ENCODE data around the gene AGER.

AGER gene

GRCh38 chr6:32171234-32171633 is 12.8 kb downstream of the AGER start:
- no peak overlapping the region for H3K4me3 ChIP-seq (ENCODE audit: low read depth in 1 of 2, low read length in 2 of 2)
- H3K9me3 ChIP-seq (ENCODE audit: control insufficient read depth in 1 of 2, low read length in 2 of 2): no peaks in the 10 kb centered on the region
- H3K36me3 ChIP-seq (ENCODE audit: control insufficient read depth in 1 of 2, insufficient read depth in 2 of 2, low read length in 2 of 2): peaks cover 14 to 46% of the 10 kb centered on the region in 2 donors
- H3K9ac ChIP-seq (ENCODE audit: low read depth in 1 of 2, low read length in 2 of 2): no peak overlapping the region
- peaks cover 22 to 23% of the 10 kb centered on the region in 2 donors for H3K4me1 ChIP-seq (ENCODE audit: control insufficient read depth in 1 of 2, insufficient read depth in 2 of 2, low read length in 2 of 2)
- H3K27ac ChIP-seq (ENCODE audit: low read depth, low read length): no peak overlapping the region
- H3K27me3 ChIP-seq (ENCODE audit: control insufficient read depth in 1 of 2, insufficient read depth in 2 of 2, low read length in 2 of 2): no peaks in the 10 kb centered on the region

- H3K9ac ChIP-seq (ENCODE audit: low read depth in 1 of 2, low read length in 2 of 2): no peak overlapping the region
- H3K27me3 ChIP-seq (ENCODE audit: control insufficient read depth in 1 of 2, insufficient read depth in 2 of 2, low read length in 2 of 2): no peaks in the 10 kb centered on the region
- H3K9me3 ChIP-seq (ENCODE audit: control insufficient read depth in 1 of 2, low read length in 2 of 2): no peaks in the 10 kb centered on the region
- peaks cover 14 to 49% of the 10 kb centered on the region in 2 donors for H3K36me3 ChIP-seq (ENCODE audit: control insufficient read depth in 1 of 2, insufficient read depth in 2 of 2, low read length in 2 of 2)
- H3K4me1 ChIP-seq (ENCODE audit: control insufficient read depth in 1 of 2, insufficient read depth in 2 of 2, low read length in 2 of 2): peaks cover 18 to 20% of the 10 kb centered on the region in 2 donors
- H3K27ac ChIP-seq (ENCODE audit: low read depth, low read length): no peak overlapping the region
- H3K4me3 ChIP-seq (ENCODE audit: low read depth in 1 of 2, low read length in 2 of 2): no peak overlapping the region
Observed at GRCh38 chr6:32170294-32170693, 13.8 kb downstream of the AGER start.

DNA sequence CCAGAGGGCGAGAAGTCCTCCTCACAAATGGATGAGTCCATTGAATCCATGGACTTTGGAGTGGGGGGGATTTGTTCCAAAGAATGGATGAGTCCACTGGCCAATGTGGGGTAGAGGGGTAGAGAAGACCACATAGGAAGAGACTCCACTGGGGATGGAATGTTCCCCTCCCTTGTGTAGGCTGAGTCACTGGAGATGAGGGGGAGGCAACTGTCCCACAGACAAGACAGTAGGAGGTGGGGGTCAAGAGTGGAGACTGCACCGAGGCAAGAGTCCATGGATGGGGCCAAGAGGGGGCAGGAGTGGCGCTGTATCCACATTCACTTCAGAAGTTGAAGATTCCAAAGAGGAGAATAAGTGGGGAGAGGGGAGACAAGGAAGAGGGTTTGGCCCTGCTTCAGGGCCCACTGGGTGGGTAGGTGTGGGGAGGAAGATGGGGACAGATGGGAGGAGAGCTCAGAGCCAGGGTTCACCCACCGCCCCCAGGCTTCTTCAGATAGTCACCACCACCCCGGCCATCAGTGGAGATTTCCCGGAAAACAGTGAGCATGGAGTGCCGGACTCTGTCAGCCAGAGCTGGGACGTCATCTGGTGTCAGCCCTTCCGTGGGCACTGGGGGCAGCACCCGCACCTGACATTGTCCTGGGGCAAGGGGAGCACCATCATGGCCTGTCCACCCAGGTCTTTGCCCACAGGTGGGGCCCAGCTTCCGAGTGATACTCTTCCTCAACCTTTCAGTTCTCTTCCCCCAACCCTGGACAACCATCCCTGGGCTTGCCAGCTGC is 15.1 kb downstream of the AGER start:
- H3K9ac ChIP-seq (ENCODE audit: low read depth in 1 of 2, low read length in 2 of 2): no peak overlapping the region
- no peaks in the 10 kb centered on the region for H3K9me3 ChIP-seq (ENCODE audit: control insufficient read depth in 1 of 2, low read length in 2 of 2)
- H3K27me3 ChIP-seq (ENCODE audit: control insufficient read depth in 1 of 2, insufficient read depth in 2 of 2, low read length in 2 of 2): no peaks in the 10 kb centered on the region
- peaks cover 14 to 49% of the 10 kb centered on the region in 2 donors for H3K36me3 ChIP-seq (ENCODE audit: control insufficient read depth in 1 of 2, insufficient read depth in 2 of 2, low read length in 2 of 2)
- H3K4me3 ChIP-seq (ENCODE audit: low read depth in 1 of 2, low read length in 2 of 2): no peak overlapping the region
- H3K27ac ChIP-seq (ENCODE audit: low read depth, low read length): no peak overlapping the region
- H3K4me1 ChIP-seq (ENCODE audit: control insufficient read depth in 1 of 2, insufficient read depth in 2 of 2, low read length in 2 of 2): peaks cover 6 to 9% of the 10 kb centered on the region in 2 donors

- Histone ChIP-seq H3K27ac (ENCODE audit: low read depth, low read length) (no peak overlapping the region), H3K4me1 (ENCODE audit: control insufficient read depth in 1 of 2, insufficient read depth in 2 of 2, low read length in 2 of 2) (peaks cover 6 to 8% of the 10 kb centered on the region in 2 donors), H3K27me3 (ENCODE audit: control insufficient read depth in 1 of 2, insufficient read depth in 2 of 2, low read length in 2 of 2) (no peaks in the 10 kb centered on the region), H3K9ac (ENCODE audit: low read depth in 1 of 2, low read length in 2 of 2) (no peak overlapping the region), H3K9me3 (ENCODE audit: control insufficient read depth in 1 of 2, low read length in 2 of 2) (no peaks in the 10 kb centered on the region), H3K4me3 (ENCODE audit: low read depth in 1 of 2, low read length in 2 of 2) (no peak overlapping the region), H3K36me3 (ENCODE audit: control insufficient read depth in 1 of 2, insufficient read depth in 2 of 2, low read length in 2 of 2) (peaks cover 14 to 49% of the 10 kb centered on the region in 2 donors)
Observed at GRCh38 chr6:32168350-32168749, 15.7 kb downstream of the AGER start.

DNA sequence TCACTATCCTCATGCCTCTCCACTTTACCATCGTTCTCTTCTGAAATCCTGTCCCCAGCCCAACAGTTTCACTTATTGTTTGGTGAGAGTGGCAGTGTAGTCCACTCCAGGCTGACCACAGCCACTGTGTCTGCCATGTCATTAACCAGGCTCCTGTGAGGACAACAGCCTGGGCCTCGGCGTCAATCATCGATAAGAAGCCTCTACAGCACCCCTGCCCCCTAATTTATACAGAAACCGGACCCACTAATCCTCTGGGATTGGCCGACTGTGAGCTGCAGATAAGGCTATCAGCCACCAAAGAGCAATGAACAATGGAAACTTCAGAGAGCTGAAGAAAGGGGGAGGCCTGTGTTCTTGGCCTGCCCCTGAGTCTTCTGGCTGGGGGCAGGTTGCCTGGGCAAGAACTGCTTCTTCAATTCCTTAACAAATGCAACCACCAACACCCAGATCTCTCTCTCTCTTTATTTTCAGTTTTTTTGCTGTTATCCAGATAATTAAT is 16.2 kb downstream of the AGER start:
- Histone ChIP-seq H3K36me3 (ENCODE audit: control insufficient read depth in 1 of 2, insufficient read depth in 2 of 2, low read length in 2 of 2) (peaks cover 14 to 52% of the 10 kb centered on the region in 2 donors), H3K4me3 (ENCODE audit: low read depth in 1 of 2, low read length in 2 of 2) (no peak overlapping the region), H3K9ac (ENCODE audit: low read depth in 1 of 2, low read length in 2 of 2) (no peak overlapping the region), H3K27ac (ENCODE audit: low read depth, low read length) (no peak overlapping the region), H3K4me1 (ENCODE audit: control insufficient read depth in 1 of 2, insufficient read depth in 2 of 2, low read length in 2 of 2) (peaks cover 1 to 3% of the 10 kb centered on the region in 2 donors), H3K27me3 (ENCODE audit: control insufficient read depth in 1 of 2, insufficient read depth in 2 of 2, low read length in 2 of 2) (no peaks in the 10 kb centered on the region), H3K9me3 (ENCODE audit: control insufficient read depth in 1 of 2, low read length in 2 of 2) (no peaks in the 10 kb centered on the region)

DNA sequence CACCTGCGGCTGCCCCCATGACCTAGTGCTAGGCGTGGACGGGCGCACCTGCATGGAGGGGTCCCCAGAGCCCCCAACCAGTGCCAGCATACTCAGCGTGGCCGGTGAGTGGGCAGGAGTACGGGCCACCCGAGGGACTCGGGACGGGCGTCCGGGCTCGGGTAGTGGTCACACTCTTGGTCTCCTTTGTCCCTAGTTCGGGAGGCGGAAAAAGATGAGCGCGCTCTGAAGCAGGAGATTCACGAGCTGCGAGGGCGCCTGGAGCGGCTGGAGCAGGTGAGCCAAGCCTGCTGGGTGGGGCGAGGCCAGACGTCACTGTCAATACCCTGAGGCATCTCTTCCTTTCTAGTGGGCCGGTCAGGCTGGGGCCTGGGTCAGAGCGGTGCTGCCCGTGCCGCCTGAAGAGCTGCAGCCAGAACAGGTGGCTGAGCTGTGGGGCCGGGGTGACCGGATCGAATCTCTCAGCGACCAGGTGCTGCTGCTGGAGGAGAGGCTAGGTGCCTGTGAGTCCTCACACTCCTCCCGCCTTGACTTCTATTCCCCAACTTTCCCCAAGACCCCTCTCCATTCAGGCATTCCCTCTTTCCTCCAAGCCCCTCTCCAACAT is 16.8 kb downstream of the AGER start:
- no peak overlapping the region for H3K27ac ChIP-seq (ENCODE audit: low read depth, low read length)
- no peaks in the 10 kb centered on the region for H3K4me1 ChIP-seq (ENCODE audit: control insufficient read depth in 1 of 2, insufficient read depth in 2 of 2, low read length in 2 of 2)
- H3K9ac ChIP-seq (ENCODE audit: low read depth in 1 of 2, low read length in 2 of 2): no peak overlapping the region
- H3K4me3 ChIP-seq (ENCODE audit: low read depth in 1 of 2, low read length in 2 of 2): no peak overlapping the region
- H3K9me3 ChIP-seq (ENCODE audit: control insufficient read depth in 1 of 2, low read length in 2 of 2): no peaks in the 10 kb centered on the region
- peaks cover 14 to 53% of the 10 kb centered on the region in 2 donors for H3K36me3 ChIP-seq (ENCODE audit: control insufficient read depth in 1 of 2, insufficient read depth in 2 of 2, low read length in 2 of 2)
- no peaks in the 10 kb centered on the region for H3K27me3 ChIP-seq (ENCODE audit: control insufficient read depth in 1 of 2, insufficient read depth in 2 of 2, low read length in 2 of 2)

GRCh38 chr6:32166411-32167061 is 17.5 kb downstream of the AGER start:
- Histone ChIP-seq H3K9me3 (ENCODE audit: control insufficient read depth in 1 of 2, low read length in 2 of 2) (no peaks in the 10 kb centered on the region), H3K27me3 (ENCODE audit: control insufficient read depth in 1 of 2, insufficient read depth in 2 of 2, low read length in 2 of 2) (no peaks in the 10 kb centered on the region), H3K9ac (ENCODE audit: low read depth in 1 of 2, low read length in 2 of 2) (no peak overlapping the region), H3K27ac (ENCODE audit: low read depth, low read length) (no peak overlapping the region), H3K4me3 (ENCODE audit: low read depth in 1 of 2, low read length in 2 of 2) (no peak overlapping the region), H3K36me3 (ENCODE audit: control insufficient read depth in 1 of 2, insufficient read depth in 2 of 2, low read length in 2 of 2) (peaks cover 14 to 53% of the 10 kb centered on the region in 2 donors), H3K4me1 (ENCODE audit: control insufficient read depth in 1 of 2, insufficient read depth in 2 of 2, low read length in 2 of 2) (no peaks in the 10 kb centered on the region)

DNA sequence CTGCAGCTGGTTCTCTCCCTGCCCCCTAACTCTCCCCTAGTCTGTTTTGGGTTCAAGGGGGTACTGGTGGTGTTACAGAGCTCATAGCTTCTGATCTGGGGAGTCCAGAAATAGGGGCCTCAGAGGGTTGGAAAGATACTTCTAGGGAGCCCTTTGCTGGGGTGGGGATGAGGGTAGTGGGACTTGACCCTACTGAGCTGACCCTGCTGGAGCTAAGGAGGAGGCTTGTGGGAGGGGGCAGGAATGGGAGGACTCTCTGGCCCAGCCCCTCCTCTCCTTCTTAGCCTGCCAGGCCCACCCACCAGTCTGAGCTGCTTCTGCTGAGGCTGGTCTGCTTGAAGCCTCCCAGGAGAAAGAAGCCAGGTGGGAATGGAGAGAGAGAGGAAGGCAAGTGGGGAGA is 19.8 kb downstream of the AGER start, which contains the start of gene EGFL8:
TSS of gene EGFL8 (plus strand) at position 301 of the 400 bp plus-strand sequence. CDS start 1,571 bp downstream, outside the sequence.
- Histone ChIP-seq H3K4me3 (ENCODE audit: low read depth in 1 of 2, low read length in 2 of 2) (no peak within 1 kb of the TSS), H3K9ac (ENCODE audit: low read depth in 1 of 2, low read length in 2 of 2) (no peak within 1 kb of the TSS), H3K9me3 (ENCODE audit: control insufficient read depth in 1 of 2, low read length in 2 of 2) (no peaks in the 10 kb centered on the region), H3K4me1 (ENCODE audit: control insufficient read depth in 1 of 2, insufficient read depth in 2 of 2, low read length in 2 of 2) (no peaks in the 10 kb centered on the region), H3K27me3 (ENCODE audit: control insufficient read depth in 1 of 2, insufficient read depth in 2 of 2, low read length in 2 of 2) (no peaks in the 10 kb centered on the region), H3K36me3 (ENCODE audit: control insufficient read depth in 1 of 2, insufficient read depth in 2 of 2, low read length in 2 of 2) (peaks cover 0 to 31% of the 10 kb centered on the region in 2 donors), H3K27ac (ENCODE audit: low read depth, low read length) (peak within 1 kb of the TSS; percentile 14)

- no peaks in the 10 kb centered on the region for H3K9me3 ChIP-seq (ENCODE audit: control insufficient read depth in 1 of 2, low read length in 2 of 2)
- no peaks in the 10 kb centered on the region for H3K27me3 ChIP-seq (ENCODE audit: control insufficient read depth in 1 of 2, insufficient read depth in 2 of 2, low read length in 2 of 2)
- H3K36me3 ChIP-seq (ENCODE audit: control insufficient read depth in 1 of 2, insufficient read depth in 2 of 2, low read length in 2 of 2): peaks cover 0 to 28% of the 10 kb centered on the region in 2 donors
- no peak overlapping the region for H3K4me3 ChIP-seq (ENCODE audit: low read depth in 1 of 2, low read length in 2 of 2)
- H3K9ac ChIP-seq (ENCODE audit: low read depth in 1 of 2, low read length in 2 of 2): no peak overlapping the region
- H3K4me1 ChIP-seq (ENCODE audit: control insufficient read depth in 1 of 2, insufficient read depth in 2 of 2, low read length in 2 of 2): no peaks in the 10 kb centered on the region
- peak overlapping the region; percentile 14 for H3K27ac ChIP-seq (ENCODE audit: low read depth, low read length)
Observed at GRCh38 chr6:32163559-32164258, 20.3 kb downstream of the AGER start.

All from duodenal mucosa (tissue), 2 donors.